IPS-15b (cell line): Measurements from ENCODE around the gene NME4.
"Not testable (repeated sequence)": the region's sequence is repeated elsewhere in the genome, so short reads cannot be mapped to it uniquely, and the experiment has no call there.

Source experiments
- H3K27me3 ChIP-seq: one replicate; pipeline ENCODE4 v1.6.1; 2013; ENCODE audit warnings: low read length; ENCODE audit not compliant: control insufficient read depth, insufficient read depth
- H3K36me3 ChIP-seq: one replicate; pipeline ENCODE4 v1.6.1; 2013; ENCODE audit warnings: low read length; ENCODE audit not compliant: control insufficient read depth, insufficient read depth
- H3K4me1 ChIP-seq: one replicate; pipeline ENCODE4 v1.6.1; 2013; ENCODE audit warnings: mild to moderate bottlenecking, low read length; ENCODE audit not compliant: control insufficient read depth, insufficient read depth
- H3K4me3 ChIP-seq: one replicate; pipeline ENCODE4 v1.5.1; 2013; ENCODE audit warnings: low read depth, low read length
- H3K9ac ChIP-seq: one replicate; pipeline ENCODE4 v1.6.1; 2013; ENCODE audit warnings: low read depth, mild to moderate bottlenecking, low read length
- H3K9me3 ChIP-seq: one replicate; pipeline ENCODE4 v1.6.1; 2013; ENCODE audit warnings: mild to moderate bottlenecking, low read length; ENCODE audit not compliant: control insufficient read depth, insufficient read depth

The NME4 gene

GRCh38 chr16:359067-359763 is 37.8 kb upstream of the NME4 start:
- H3K9ac ChIP-seq, result no peak overlapping the region
- no peaks in the 10 kb centered on the region for H3K36me3 ChIP-seq
- H3K4me3 ChIP-seq, result no peak overlapping the region
- H3K9me3 ChIP-seq, result no peaks in the 10 kb centered on the region
- H3K4me1 ChIP-seq, result no peaks in the 10 kb centered on the region
- no peaks in the 10 kb centered on the region for H3K27me3 ChIP-seq

GRCh38 chr16:359871-360697 is 36.9 kb upstream of the NME4 start:
- no peak overlapping the region for H3K4me3 ChIP-seq
- H3K9ac ChIP-seq, result no peak overlapping the region
- no peaks in the 10 kb centered on the region for H3K9me3 ChIP-seq
- H3K27me3 ChIP-seq, result no peaks in the 10 kb centered on the region
- H3K4me1 ChIP-seq, result no peaks in the 10 kb centered on the region
- no peaks in the 10 kb centered on the region for H3K36me3 ChIP-seq

GRCh38 chr16:360698-361336 is 36.2 kb upstream of the NME4 start:
- Histone ChIP-seq H3K4me3 (no peak overlapping the region), H3K27me3 (no peaks in the 10 kb centered on the region)

GRCh38 chr16:361341-361871 is 35.6 kb upstream of the NME4 start:
- H3K4me1 ChIP-seq, result no peaks in the 10 kb centered on the region
- H3K36me3 ChIP-seq, result no peaks in the 10 kb centered on the region
- H3K4me3 ChIP-seq, result no peak overlapping the region
- no peak overlapping the region for H3K9ac ChIP-seq
- H3K9me3 ChIP-seq, result no peaks in the 10 kb centered on the region
- H3K27me3 ChIP-seq, result no peaks in the 10 kb centered on the region

More at GRCh38 chr16:360698-361336, 36.2 kb upstream of the NME4 start:
- H3K4me1 ChIP-seq, result no peaks in the 10 kb centered on the region
- no peaks in the 10 kb centered on the region for H3K36me3 ChIP-seq
- H3K9ac ChIP-seq, result no peak overlapping the region
- H3K9me3 ChIP-seq, result no peaks in the 10 kb centered on the region

GRCh38 chr16:361872-362701 is 34.9 kb upstream of the NME4 start:
- H3K4me3 ChIP-seq, result no peak overlapping the region
- H3K4me1 ChIP-seq, result no peaks in the 10 kb centered on the region
- no peaks in the 10 kb centered on the region for H3K9me3 ChIP-seq
- peaks cover 5% of the 10 kb centered on the region for H3K36me3 ChIP-seq
- no peaks in the 10 kb centered on the region for H3K27me3 ChIP-seq
- H3K9ac ChIP-seq, result no peak overlapping the region

GRCh38 chr16:362702-362999 is 34.3 kb upstream of the NME4 start:
- H3K4me3 ChIP-seq, H3K4me1 ChIP-seq, H3K27me3 ChIP-seq, H3K9ac ChIP-seq, H3K9me3 ChIP-seq: not testable (repeated sequence)
- peaks cover 10% of the 10 kb centered on the region for H3K36me3 ChIP-seq

GRCh38 chr16:363110-363765 is 33.8 kb upstream of the NME4 start:
- Histone ChIP-seq H3K27me3 (no peaks in the 10 kb centered on the region), H3K4me3 (no peak overlapping the region), H3K9me3 (no peaks in the 10 kb centered on the region), H3K36me3 (peaks cover 16% of the 10 kb centered on the region), H3K4me1 (no peaks in the 10 kb centered on the region), H3K9ac (no peak overlapping the region)

- no peak overlapping the region for H3K4me3 ChIP-seq
- H3K4me1 ChIP-seq, result no peaks in the 10 kb centered on the region
- H3K9me3 ChIP-seq, result no peaks in the 10 kb centered on the region
- H3K36me3 ChIP-seq, result peaks cover 23% of the 10 kb centered on the region
- no peaks in the 10 kb centered on the region for H3K27me3 ChIP-seq
- H3K9ac ChIP-seq, result no peak overlapping the region
Observed at GRCh38 chr16:363766-364490, 33.1 kb upstream of the NME4 start.

GRCh38 chr16:364595-365491 is 32.2 kb upstream of the NME4 start:
- no peak overlapping the region for H3K9ac ChIP-seq
- H3K4me1 ChIP-seq, result no peaks in the 10 kb centered on the region

GRCh38 chr16:366476-366875 is 30.5 kb upstream of the NME4 start:
- Histone ChIP-seq H3K9me3 (no peaks in the 10 kb centered on the region), H3K27me3 (no peaks in the 10 kb centered on the region), H3K4me1 (no peaks in the 10 kb centered on the region), H3K9ac (no peak overlapping the region), H3K4me3 (no peak overlapping the region), H3K36me3 (peaks cover 29% of the 10 kb centered on the region)

More at GRCh38 chr16:364595-365491, 32.2 kb upstream of the NME4 start:
- H3K9me3 ChIP-seq, result no peaks in the 10 kb centered on the region
- H3K4me3 ChIP-seq, result no peak overlapping the region
- peaks cover 26% of the 10 kb centered on the region for H3K36me3 ChIP-seq
- no peaks in the 10 kb centered on the region for H3K27me3 ChIP-seq
